Measurements from ENCODE around the gene ADARB2. TPM values are rescaled to one million over a fixed set of nuclear protein-coding genes. Genes with fewer than 3 reads are reported as not detected.

The ADARB2 gene
- total RNA-seq, 1 donor from 2014 or later: 38.7 TPM

DNA sequence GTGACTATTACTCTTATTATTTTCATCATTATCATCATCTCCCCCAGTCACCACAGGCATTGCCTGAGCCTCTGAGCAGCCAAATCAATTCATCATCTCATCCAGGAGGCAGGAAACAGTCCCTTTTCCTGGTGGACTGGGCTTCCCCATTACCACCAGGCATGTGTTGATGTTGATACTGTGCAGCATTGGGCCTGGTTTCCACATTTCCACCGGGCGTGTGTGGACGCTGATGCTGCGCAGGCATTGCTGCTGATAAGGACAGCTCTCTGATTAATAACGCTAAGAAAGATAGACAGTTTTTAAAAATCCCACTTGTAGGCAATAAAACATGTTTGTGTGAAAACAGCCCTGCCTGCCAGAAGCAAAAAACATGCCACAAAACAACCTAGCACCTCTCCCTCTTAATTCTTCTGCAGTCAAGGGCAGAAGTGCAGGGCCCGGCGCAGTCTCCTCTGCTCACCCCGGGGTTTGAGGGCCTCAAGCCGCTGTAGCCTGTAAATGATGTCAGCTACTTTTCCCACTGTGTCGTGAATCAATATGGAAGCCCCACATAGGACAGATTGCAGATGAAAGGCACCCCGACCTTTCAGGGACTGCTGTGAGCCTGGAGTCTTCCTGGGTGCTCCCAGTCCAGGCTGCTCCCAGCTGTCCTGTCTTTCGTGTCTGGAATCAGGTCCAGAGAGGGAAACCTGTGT lies 465.1 kb downstream of the ADARB2 start:
- DNase-seq (ENCODE audit: extremely low spot score, unreplicated experiment): no peak
- TF ChIP-seq, protein P1, sequence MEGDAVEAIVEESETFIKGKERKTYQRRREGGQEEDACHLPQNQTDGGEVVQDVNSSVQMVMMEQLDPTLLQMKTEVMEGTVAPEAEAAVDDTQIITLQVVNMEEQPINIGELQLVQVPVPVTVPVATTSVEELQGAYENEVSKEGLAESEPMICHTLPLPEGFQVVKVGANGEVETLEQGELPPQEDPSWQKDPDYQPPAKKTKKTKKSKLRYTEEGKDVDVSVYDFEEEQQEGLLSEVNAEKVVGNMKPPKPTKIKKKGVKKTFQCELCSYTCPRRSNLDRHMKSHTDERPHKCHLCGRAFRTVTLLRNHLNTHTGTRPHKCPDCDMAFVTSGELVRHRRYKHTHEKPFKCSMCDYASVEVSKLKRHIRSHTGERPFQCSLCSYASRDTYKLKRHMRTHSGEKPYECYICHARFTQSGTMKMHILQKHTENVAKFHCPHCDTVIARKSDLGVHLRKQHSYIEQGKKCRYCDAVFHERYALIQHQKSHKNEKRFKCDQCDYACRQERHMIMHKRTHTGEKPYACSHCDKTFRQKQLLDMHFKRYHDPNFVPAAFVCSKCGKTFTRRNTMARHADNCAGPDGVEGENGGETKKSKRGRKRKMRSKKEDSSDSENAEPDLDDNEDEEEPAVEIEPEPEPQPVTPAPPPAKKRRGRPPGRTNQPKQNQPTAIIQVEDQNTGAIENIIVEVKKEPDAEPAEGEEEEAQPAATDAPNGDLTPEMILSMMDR (IDR thresholded peaks at IDR 0.05): no peak
- no peaks in the 10 kb centered on the region for H3K9me3 Mint-ChIP-seq (ENCODE audit: unreplicated experiment)
- H3K4me3 Mint-ChIP-seq (ENCODE audit: unreplicated experiment): no peak overlapping the region
- H3K36me3 Mint-ChIP-seq (ENCODE audit: unreplicated experiment): peaks cover 2% of the 10 kb centered on the region
- peak overlapping the region; percentile 31 for H3K27ac Mint-ChIP-seq (ENCODE audit: unreplicated experiment)
- peaks cover 52% of the 10 kb centered on the region for H3K4me1 Mint-ChIP-seq (ENCODE audit: unreplicated experiment)
- H3K27me3 Mint-ChIP-seq (ENCODE audit: unreplicated experiment): no peaks in the 10 kb centered on the region

DNA sequence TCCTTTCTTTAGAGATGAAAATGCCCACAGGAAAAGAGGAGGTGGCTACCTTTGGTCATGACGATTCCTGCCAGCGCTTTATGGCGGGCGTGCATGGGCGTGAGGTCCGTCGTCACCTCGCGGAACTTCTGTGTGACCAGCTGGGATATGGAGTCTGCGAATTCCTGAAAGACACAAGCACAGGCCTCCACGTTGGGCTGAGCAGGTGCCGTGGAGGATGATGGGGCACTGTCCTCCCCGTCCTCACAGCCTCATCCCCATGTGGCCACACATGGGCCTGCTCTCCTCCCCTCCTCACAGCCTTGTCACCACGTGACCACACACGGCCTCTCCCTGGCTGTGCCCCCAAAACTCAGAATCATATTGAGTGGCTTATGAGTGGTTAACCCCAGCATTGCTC lies 466.4 kb downstream of the ADARB2 start:
- Mint-ChIP-seq H3K27ac (ENCODE audit: unreplicated experiment) (no peak overlapping the region), H3K36me3 (ENCODE audit: unreplicated experiment) (no peaks in the 10 kb centered on the region), H3K27me3 (ENCODE audit: unreplicated experiment) (no peaks in the 10 kb centered on the region), H3K4me1 (ENCODE audit: unreplicated experiment) (peaks cover 51% of the 10 kb centered on the region), H3K9me3 (ENCODE audit: unreplicated experiment) (no peaks in the 10 kb centered on the region), H3K4me3 (ENCODE audit: unreplicated experiment) (no peak overlapping the region)
- TF ChIP-seq, protein P1 (IDR thresholded peaks at IDR 0.05): no peak
- no peak for DNase-seq (ENCODE audit: extremely low spot score, unreplicated experiment)

DNA sequence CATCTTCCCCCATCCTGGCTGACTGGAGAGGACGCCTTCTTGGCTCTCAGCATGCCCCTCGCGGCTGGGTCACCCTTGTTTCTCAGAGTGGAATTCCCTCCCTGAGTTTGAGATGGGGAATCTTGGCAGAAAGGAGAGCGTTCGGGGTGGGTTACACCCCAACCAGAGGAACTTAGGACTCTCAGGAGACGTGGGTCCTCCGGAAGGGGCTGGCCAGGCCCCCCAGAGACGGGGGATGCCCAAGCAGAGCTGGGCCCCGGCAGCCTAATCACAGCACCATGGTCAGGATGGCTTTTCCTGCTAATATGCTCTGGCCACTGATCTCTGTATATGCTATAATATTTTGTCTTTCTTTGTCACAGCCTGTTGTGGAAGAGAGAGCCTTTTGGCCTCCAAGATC lies 466.8 kb downstream of the ADARB2 start:
- TF ChIP-seq, protein P1 (IDR thresholded peaks at IDR 0.05): no peak
- Mint-ChIP-seq H3K36me3 (ENCODE audit: unreplicated experiment) (no peaks in the 10 kb centered on the region), H3K4me3 (ENCODE audit: unreplicated experiment) (no peak overlapping the region), H3K4me1 (ENCODE audit: unreplicated experiment) (peaks cover 51% of the 10 kb centered on the region), H3K27ac (ENCODE audit: unreplicated experiment) (no peak overlapping the region), H3K9me3 (ENCODE audit: unreplicated experiment) (no peaks in the 10 kb centered on the region), H3K27me3 (ENCODE audit: unreplicated experiment) (no peaks in the 10 kb centered on the region)
- no peak for DNase-seq (ENCODE audit: extremely low spot score, unreplicated experiment)

DNA sequence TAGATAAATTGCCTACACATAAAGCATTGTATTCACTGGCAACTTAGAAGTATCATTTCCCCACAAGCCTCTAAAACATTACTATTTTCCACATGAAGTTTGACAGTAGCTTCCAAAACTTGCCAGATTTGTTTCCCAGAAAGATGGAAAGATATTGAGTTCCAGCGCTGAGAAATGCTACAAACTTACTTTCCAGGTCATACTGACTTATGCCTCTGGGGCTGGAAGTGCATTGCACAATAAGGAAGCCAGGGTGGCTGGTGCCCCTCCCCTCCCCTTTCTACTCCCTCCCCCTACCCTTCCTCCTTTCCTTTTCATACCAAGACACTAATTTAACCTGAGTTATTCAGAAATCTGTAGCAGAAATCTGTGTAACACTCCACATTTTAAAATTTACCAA lies 468.5 kb downstream of the ADARB2 start:
- TF ChIP-seq, protein P1 (IDR thresholded peaks at IDR 0.05): no peak
- Mint-ChIP-seq H3K4me1 (ENCODE audit: unreplicated experiment) (peaks cover 38% of the 10 kb centered on the region), H3K36me3 (ENCODE audit: unreplicated experiment) (no peaks in the 10 kb centered on the region), H3K9me3 (ENCODE audit: unreplicated experiment) (no peaks in the 10 kb centered on the region), H3K27ac (ENCODE audit: unreplicated experiment) (peak overlapping the region; percentile 48), H3K4me3 (ENCODE audit: unreplicated experiment) (peak overlapping the region; percentile 29), H3K27me3 (ENCODE audit: unreplicated experiment) (no peaks in the 10 kb centered on the region)
- no peak for DNase-seq (ENCODE audit: extremely low spot score, unreplicated experiment)

DNA sequence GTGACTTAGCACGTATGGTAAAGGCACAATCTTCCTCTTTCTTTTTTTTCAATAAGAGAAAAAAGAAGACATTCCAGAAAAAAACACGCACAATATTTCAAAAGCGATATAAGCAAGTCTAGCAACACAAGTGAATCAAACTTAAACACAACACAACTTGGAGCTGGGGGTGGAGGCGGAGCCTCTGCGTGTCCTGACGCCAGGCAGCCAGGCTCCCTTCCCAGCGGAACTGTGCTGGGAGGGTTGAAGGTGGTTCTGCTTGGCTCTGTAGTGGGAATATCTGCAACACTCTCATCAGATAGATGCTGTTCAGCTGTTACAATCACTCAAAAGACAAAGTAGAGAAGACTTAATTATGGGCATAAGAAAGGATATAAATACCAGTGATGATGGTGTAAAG lies 469.8 kb downstream of the ADARB2 start:
- TF ChIP-seq, protein P1 (IDR thresholded peaks at IDR 0.05): no peak
- Mint-ChIP-seq H3K36me3 (ENCODE audit: unreplicated experiment) (no peaks in the 10 kb centered on the region), H3K9me3 (ENCODE audit: unreplicated experiment) (no peaks in the 10 kb centered on the region), H3K4me3 (ENCODE audit: unreplicated experiment) (no peak overlapping the region), H3K27me3 (ENCODE audit: unreplicated experiment) (no peaks in the 10 kb centered on the region), H3K27ac (ENCODE audit: unreplicated experiment) (no peak overlapping the region), H3K4me1 (ENCODE audit: unreplicated experiment) (peaks cover 31% of the 10 kb centered on the region)
- no peak for DNase-seq (ENCODE audit: extremely low spot score, unreplicated experiment)
